ENCODE results near the gene GOLGA2. TPM values are rescaled to one million over a fixed set of nuclear protein-coding genes. Genes with fewer than 3 reads are reported as not detected.

GOLGA2 gene
- total RNA-seq, 2 experiments from 2014 or later: 28.2 to 58.2 TPM

GRCh38 chr9:128262687-128263086, 13.1 kb downstream of the GOLGA2 start:
- Histone ChIP-seq H3K27ac (ENCODE audit: low read depth, low read length, poor library complexity, severe bottlenecking) (no peak overlapping the region), H3K4me1 (ENCODE audit: insufficient read depth, low read length, poor library complexity, severe bottlenecking) (no peaks in the 10 kb centered on the region), H3K79me2 (ENCODE audit: insufficient read depth, low read depth, low read length) (no peaks in the 10 kb centered on the region), H3K4me2 (ENCODE audit: low read length) (no peak overlapping the region), H3K9me2 (ENCODE audit: insufficient read depth, low read length) (no peaks in the 10 kb centered on the region), H3K4me3 (ENCODE audit: low read depth, low read length, poor library complexity, severe bottlenecking) (no peak overlapping the region), H3K9me3 (ENCODE audit: low read length) (no peaks in the 10 kb centered on the region), H2AFZ (ENCODE audit: low read length) (no peak overlapping the region), H3K36me3 (ENCODE audit: insufficient read depth, low read length) (peaks cover 9% of the 10 kb centered on the region; the same call in 1 of the 2 replicates), H4K20me1 (ENCODE audit: insufficient read depth, low read length) (no peaks in the 10 kb centered on the region)
- DNase-seq (ENCODE audit: low spot score): no peak
- no TSS peak for BruUV-seq (replicated peaks)
- intact Hi-C loops (cut with micrococcal nuclease; ENCODE audit: unreplicated experiment): no loop called here
- POLR2A ChIA-PET: interaction anchor here (0.6 to 0.7 kb wide), 2 partner anchors 85 to 984 kb away, joined by 3 to 8 read pairs; no protein-coding TSS in a partner anchor
- CTCF ChIA-PET (ENCODE audit: unreplicated experiment): interaction anchor here (0.6 kb wide), 1 partner anchor 109 kb away, joined by 3 read pairs; no protein-coding TSS in a partner anchor
- TF ChIP-seq EZH2phosphoT487 (IDR thresholded peaks at IDR 0.05; ENCODE audit: borderline replicate concordance, low read depth, low read length) (no peak), CTCF (conservative IDR thresholded peaks at IDR 0.05; ENCODE audit: low read length) (no peak)

- intact Hi-C loops (cut with micrococcal nuclease; ENCODE audit: unreplicated experiment): no loop called here
- TF ChIP-seq EZH2phosphoT487 (IDR thresholded peaks at IDR 0.05; ENCODE audit: borderline replicate concordance, low read depth, low read length): no peak
- no peak for TF ChIP-seq CTCF (conservative IDR thresholded peaks at IDR 0.05; ENCODE audit: low read length)
- Histone ChIP-seq H3K9me2 (ENCODE audit: insufficient read depth, low read length) (no peaks in the 10 kb centered on the region), H3K36me3 (ENCODE audit: insufficient read depth, low read length) (peaks cover 9% of the 10 kb centered on the region; the same call in 1 of the 2 replicates), H3K4me3 (ENCODE audit: low read depth, low read length, poor library complexity, severe bottlenecking) (no peak overlapping the region), H3K4me2 (ENCODE audit: low read length) (no peak overlapping the region), H3K9me3 (ENCODE audit: low read length) (no peaks in the 10 kb centered on the region), H3K79me2 (ENCODE audit: insufficient read depth, low read depth, low read length) (no peaks in the 10 kb centered on the region), H4K20me1 (ENCODE audit: insufficient read depth, low read length) (no peaks in the 10 kb centered on the region), H3K27ac (ENCODE audit: low read depth, low read length, poor library complexity, severe bottlenecking) (no peak overlapping the region), H2AFZ (ENCODE audit: low read length) (no peak overlapping the region), H3K4me1 (ENCODE audit: insufficient read depth, low read length, poor library complexity, severe bottlenecking) (no peaks in the 10 kb centered on the region)
- BruUV-seq (replicated peaks): no TSS peak
- no peak for DNase-seq (ENCODE audit: low spot score)
- CTCF ChIA-PET (ENCODE audit: unreplicated experiment): no interaction called here
- POLR2A ChIA-PET: interaction anchor here (0.5 to 1.0 kb wide), 4 partner anchors 10 to 529 kb away, joined by 3 to 4 read pairs (median 4); no protein-coding TSS in a partner anchor
Measured at GRCh38 chr9:128260340-128260739, 15.5 kb downstream of the GOLGA2 start.

- no TSS peak for BruUV-seq (replicated peaks)
- Histone ChIP-seq H3K27ac (ENCODE audit: low read depth, low read length, poor library complexity, severe bottlenecking) (no peak overlapping the region), H3K4me2 (ENCODE audit: low read length) (no peak overlapping the region), H2AFZ (ENCODE audit: low read length) (no peak overlapping the region), H4K20me1 (ENCODE audit: insufficient read depth, low read length) (no peaks in the 10 kb centered on the region), H3K4me3 (ENCODE audit: low read depth, low read length, poor library complexity, severe bottlenecking) (no peak overlapping the region), H3K9me2 (ENCODE audit: insufficient read depth, low read length) (no peaks in the 10 kb centered on the region), H3K36me3 (ENCODE audit: insufficient read depth, low read length) (peaks cover 9% of the 10 kb centered on the region; the same call in 1 of the 2 replicates), H3K79me2 (ENCODE audit: insufficient read depth, low read depth, low read length) (no peaks in the 10 kb centered on the region), H3K9me3 (ENCODE audit: low read length) (no peaks in the 10 kb centered on the region), H3K4me1 (ENCODE audit: insufficient read depth, low read length, poor library complexity, severe bottlenecking) (no peaks in the 10 kb centered on the region)
- intact Hi-C loops (cut with micrococcal nuclease; ENCODE audit: unreplicated experiment): no loop called here
- DNase-seq (ENCODE audit: low spot score): no peak
- POLR2A ChIA-PET: no interaction called here
- TF ChIP-seq CTCF (conservative IDR thresholded peaks at IDR 0.05; ENCODE audit: low read length) (0 out of 2 replicates have a peak, but pooled peaks have one; percentile 40), EZH2phosphoT487 (IDR thresholded peaks at IDR 0.05; ENCODE audit: borderline replicate concordance, low read depth, low read length) (no peak)
- CTCF ChIA-PET (ENCODE audit: unreplicated experiment): no interaction called here
Measured at GRCh38 chr9:128259156-128259555, 16.7 kb downstream of the GOLGA2 start.

Data from OCI-LY7 (cell line).